Fibroblast of peridontal ligament (primary cell): ENCODE data around the gene PIK3AP1.

Source experiments
- DNase-seq: peaks from one replicate; pipeline ENCODE4 v3.0.0-alpha.2; 2010; ENCODE audit errors: extremely low read depth

PIK3AP1 gene

DNA sequence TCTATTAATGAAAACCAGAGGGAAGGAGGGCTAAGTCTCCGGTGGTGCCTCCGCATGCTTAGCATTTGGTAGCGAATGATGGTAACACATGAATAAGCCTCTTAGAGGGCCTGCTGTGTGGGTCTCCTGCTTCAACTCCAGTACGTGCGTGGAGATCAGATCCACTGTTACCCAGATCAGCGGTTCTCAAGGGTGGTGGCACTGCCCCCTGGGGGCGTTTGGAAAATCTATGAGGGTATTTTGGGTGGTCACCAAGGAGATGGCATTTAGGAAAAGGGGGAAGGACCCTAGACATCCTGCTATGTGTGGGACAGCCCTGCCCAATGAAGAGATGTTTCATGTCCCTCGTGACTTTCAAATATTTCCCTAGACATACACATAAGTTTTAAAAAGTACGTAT lies 76.4 kb downstream of the PIK3AP1 start:
- DNase-seq = no peak

DNA sequence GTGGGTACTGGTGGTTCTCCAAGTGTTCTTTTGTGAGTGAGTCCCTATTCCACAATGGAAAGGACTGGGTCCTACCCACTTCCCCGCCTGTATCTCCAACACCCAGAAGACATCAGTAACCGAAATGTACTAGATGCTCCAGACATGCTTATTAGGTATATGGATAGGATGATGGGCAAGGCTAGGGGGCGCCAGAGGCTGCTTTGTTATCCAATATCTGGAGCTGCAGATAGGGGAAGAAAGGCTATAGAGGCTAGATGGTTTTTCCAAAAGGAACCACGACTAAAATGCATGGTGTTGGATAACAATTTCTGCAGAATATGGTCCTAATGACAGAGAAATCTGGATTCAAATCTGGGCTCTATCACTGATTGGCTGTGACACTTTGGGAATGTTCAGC lies 77.3 kb downstream of the PIK3AP1 start:
- DNase-seq = no peak

DNA sequence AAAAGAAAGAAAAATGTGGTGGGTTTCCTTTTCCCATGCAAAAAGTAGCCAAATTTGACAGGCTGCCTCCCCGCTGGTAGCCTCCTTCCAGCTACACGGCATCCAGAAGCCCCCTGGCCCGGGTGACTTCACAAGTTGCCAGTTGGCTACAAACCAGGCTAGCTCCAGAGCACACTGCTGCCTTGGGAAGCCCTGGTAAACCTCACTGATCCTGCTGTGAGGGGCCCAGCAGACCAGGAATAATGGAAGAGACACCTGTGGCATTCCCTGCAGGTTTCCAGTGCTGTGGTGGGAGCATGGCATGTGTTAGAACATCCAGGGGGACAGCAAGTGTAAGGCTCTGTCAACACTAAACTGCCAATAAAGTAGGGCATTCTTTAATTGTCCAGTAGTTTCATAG lies 77.8 kb downstream of the PIK3AP1 start:
- no peak for DNase-seq

DNA sequence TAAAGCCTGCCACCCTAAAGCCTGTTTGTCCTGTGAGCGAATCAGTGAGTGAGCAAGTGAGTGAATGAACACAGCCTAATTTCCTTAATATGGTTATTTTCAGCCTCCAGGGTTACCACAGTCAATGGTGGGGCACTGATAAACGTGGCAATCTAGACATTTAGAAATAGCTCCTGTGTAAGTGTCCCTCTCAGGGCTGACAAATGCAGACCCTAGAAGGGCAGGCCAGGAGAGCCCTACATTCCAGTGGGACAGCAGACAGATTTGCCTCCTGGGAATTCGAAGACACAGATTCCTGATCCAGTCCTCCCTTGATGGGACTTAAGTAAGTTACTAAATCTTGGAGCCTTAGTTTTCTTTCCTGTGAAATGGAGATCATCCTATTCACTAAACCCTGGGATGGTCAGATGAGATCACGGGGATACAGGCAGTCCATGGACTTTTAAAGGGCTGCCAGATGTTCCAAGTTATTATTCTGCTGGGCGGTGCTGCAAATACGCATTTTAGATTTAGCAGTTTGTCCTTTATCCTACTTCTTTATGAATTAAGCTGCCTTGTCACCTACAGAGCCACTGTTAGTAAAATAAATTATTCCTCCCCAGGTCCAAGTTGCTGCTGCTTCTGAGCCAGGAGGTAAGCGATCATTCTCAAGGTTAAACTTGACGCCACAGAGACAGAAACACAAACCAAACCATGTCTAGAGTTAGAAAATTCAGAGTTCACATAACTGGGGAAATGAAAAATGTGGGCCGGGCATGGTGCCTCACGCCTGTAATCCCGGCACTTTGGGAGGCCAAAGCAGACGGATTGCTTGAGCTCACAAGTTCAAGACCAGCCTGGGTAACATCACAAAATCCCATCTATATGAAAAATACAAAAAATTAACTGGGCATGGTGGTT lies 78.7 kb downstream of the PIK3AP1 start:
- no peak for DNase-seq

DNA sequence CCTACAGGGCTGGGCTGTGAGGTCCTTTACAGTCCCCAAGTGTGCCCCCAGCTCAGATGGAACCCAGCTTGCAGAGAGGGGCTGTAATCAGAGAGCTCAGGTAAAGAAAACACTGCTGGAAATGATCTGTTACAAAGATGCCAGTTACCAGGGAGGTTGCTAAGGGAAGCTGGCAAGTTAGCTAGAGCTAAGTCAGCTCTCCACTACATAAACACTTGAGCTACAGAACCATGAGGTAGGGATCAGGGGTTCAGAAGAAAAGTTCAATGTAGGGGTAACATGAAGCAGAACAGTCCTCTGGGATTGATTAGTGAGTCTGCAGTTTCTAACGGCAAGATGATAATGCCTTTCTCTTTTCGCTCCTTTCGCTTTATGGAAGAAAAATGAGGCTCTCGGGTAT lies 80.4 kb downstream of the PIK3AP1 start:
- DNase-seq = no peak

DNA sequence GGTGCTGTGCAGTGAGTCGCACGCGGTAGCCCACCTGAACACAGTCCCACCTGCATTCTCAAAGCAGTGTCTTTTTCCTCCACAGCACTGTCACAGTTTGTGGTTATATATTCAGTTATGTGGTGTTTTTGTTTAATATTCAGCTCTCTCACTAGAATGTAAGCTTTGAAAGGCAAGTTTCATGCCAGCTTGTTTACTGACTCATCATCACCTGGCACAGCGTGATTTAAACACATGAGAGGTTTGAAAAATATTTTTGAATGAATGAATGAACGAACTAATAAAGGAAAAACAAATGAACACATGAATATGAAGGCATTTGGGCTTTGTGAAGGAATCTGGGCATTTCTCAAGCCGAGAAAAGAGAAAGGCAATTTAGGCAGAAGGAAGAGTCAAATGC lies 81.6 kb downstream of the PIK3AP1 start:
- DNase-seq = no peak

DNA sequence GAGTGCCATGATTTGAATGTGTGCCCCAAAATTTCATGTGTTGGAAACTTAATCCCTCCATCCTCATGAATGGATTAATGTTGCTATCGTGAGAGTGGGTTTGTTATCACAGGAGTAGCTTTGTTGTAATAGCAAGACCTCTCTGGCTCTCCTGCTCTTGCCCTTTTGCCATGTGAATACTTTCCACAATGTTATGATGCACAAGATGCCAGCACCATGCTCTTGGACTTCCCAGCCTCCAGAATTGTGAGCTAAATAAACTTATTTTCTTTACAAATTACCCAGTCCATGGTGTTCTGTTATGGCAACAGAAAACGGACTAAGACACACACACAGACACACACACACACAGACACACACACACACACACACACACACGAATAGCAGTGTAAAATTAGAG lies 82.2 kb downstream of the PIK3AP1 start:
- DNase-seq = no peak

DNA sequence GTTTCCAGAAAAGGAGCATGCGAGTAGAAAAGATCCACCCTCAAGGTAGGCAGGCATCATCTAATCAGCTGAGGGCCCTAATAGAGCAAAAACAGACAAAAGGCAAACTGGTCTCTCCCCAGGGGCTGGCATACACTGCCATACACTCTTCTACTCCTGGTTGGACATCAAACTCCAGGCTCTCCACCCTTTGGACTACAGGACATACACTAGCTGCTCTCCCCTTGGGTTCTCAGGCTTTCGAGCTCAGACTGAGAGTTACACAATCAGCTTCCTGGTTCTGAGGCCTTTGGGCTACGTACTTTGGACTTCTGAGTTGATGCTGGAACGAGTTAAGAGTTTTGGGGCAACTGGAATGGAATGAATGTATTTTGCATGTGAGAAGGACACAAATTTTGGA lies 82.6 kb downstream of the PIK3AP1 start:
- no peak for DNase-seq

DNA sequence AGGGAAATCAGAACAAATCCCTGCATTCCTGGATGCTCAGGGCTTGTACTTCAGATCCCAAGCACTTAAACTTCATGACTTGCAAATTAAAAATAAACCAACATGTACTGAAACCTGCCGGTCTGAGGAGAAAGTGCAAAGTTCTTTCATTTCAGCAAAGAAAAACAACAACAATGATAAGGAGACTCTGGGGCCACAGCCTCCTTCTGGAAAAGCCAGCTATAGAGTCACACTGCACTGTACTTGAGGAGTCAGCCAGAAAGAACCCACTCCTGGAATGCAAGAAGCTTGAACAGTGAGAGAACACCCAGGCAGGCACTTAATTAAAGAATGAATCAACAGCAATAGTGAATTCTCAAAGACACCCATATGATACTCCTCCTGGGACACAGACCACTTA lies 83.8 kb downstream of the PIK3AP1 start:
- no peak for DNase-seq

DNA sequence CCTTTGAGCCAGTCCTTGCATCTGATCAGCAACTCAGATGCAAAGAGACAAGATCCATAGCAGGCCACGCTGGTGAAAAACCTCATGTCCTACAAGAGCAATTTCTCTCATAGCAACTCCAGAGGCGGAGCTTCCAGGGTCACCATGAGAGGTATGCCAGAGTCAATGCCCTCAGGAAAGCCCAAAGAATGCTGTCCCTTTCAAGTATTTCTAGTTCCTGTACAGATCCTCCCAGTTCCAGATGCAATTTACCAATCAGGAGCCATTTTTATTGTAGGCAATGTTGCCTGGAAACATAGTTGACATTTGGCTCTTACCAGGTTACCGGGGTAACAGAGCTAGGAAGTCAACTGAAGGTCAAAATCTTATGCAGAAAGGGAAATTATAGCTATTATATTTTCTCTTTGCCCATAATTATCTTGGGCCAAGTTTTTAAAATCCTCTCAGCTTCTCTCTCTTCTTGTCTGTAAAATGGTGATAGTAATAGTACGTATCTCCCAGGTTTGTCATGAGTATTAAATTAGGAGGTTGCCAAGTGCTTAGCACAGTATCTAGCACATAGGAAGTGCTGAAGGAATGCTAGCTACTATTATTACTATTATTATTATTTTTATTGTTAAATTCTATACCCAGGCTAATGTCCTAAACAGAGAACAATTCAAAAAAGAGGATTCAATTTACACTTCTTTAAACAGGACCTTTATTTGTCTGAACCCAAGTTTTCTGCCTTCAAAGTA lies 87.2 kb downstream of the PIK3AP1 start:
- DNase-seq = no peak

DNA sequence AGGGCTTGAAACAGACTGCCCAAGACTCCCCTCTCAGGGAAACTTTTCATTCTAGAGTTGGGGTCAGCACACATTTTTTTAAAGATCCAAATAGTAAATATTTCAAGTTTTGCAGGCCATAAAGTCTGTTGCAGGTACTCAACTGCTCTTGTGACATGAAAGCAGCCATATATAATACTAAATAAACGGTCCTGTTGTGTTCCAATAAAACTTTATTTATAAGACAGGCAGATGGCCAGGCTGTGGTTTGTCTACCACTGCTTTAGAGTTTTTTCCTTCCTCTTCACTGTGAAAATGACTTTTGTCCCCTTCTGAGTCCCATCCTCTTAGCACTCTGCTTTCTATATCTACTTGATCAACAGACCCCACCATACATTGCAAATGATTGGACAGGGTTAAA lies 93.0 kb downstream of the PIK3AP1 start:
- DNase-seq = no peak

DNA sequence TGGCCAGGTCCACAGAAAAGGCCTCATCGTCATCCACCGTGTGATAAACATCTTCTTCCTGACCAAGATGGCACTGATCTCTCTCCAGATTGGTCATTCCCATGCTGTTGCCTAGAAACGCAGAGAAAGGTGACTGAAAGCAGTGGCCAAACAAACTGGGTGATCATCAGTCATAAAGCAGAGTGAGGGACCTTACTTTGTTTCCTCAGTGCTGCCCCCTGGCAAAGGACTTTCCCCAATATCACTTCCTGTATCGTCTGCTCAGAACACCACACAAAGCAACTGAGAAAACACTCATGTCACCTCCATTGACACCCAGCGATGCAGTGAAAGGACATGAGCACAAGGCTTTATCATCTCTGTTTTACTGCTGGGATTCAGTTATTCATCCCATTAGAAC lies 93.5 kb downstream of the PIK3AP1 start:
- no peak for DNase-seq

DNA sequence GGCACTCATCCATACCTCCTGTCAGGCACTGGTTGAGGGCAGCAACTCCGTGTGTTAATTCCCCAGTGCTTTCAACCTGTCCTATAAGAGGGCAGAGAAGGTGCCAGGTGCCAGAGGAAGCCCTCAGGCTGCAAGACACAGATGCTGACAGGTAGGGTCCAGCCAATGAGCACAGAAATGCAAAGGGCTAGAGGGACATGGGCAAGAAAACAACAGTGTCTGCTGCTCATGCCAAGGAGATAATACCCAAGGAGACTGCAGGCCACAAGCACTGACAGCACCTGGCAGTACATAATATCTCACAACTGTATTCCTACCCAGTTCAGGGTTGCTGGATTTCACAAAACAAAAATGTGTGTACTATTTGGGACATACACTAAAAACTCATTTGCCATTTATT lies 95.1 kb downstream of the PIK3AP1 start:
- DNase-seq = no peak

DNA sequence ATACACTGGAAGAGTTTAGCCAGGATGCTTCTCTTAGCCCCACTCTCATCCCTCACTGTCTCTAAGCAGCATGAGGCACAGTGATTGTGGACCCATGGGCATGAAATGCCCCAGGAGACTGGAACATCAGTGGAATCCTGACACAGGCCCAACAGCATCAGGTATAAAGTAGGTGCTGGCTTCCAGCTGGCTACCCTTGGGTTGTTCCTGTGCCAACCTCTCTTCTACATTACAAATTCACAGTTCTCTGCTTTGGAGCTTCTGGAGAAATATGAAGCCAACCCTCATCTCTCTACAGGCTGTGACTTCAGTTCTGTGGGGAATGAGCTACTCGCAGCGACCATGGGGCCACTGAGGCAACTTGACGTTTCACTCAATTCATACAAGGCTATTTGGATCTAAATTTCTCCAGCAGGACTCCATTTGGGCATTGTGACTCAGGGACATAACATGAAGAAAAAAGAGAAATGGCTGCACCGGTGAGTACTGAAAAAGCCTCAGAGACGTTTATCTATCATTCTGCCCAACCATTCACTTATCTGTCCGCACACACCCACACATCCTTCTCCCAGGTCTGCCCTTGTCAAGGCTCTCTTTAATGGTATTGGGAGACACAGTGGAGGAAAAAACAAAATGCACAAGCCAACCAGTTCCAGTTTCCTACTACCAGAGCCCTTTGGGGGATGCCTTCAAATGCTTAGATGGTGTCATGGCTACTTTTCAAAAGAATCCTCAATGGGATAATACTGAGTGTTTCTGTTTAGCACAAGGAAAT lies 98.1 kb downstream of the PIK3AP1 start:
- DNase-seq = no peak

DNA sequence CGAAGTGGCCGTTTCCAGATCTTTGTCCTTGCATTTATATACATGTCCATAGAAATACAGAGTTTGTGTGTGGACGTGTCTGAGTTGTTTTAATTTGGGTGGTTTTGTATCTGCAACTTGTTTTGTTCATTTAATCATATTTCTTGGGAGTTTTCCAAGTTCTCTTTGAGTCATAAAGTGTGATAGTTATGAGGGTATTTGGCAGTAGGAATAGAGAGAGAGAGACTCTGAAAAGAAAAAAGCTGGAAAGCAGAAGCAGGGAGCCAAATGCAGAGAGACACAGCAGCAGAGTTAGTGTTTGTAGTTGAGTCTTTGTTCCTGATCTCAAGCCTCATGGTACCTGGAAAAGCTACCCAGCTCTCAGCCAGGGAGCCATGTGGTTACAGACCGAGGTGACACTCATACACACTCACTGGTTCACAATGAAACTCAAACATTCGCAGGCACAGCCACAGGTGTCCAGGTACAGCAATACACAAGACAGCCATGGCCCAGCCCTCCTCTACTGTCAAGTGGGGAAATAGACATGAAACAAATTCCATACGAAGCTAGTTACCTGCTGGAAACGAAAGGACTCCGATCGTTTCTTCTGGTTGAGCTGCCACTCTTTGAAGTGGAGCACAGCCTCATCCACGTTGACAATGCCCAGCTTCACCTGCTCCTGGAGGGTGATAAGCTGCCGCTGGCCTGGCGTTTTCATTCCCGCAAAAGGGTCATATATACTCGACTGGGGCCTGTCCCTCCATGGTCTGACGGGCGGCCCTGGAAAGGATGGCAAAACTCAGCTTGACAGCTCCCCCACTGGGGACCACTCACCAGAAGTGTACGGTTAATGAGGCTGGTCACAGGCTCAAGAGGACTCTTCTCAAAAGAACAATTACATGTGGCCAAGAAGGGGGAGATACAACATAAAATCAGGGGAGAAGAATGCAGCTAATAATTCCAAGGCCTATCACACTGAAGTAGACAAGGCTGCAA lies 100.2 kb downstream of the PIK3AP1 start:
- peak; percentile 4 for DNase-seq

DNA sequence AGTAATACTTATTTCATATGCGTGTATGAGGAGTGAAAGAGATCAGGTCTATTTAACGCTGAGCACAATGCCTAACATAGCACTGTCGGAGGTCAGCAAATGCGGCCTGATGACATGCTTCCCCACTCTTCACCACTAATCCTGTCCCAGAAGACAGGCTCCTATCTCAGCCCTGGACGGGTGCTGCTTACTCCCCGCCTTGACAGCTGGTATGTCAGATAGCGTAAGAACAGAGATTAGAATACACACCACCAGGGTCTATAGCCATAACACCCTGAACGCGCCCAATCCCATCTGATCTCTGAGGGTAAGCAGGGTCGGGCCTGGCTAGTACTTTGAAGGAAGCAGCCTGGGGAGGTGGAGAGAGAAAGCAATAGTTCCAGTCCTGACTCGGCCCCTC lies 101.2 kb downstream of the PIK3AP1 start:
- no peak for DNase-seq

DNA sequence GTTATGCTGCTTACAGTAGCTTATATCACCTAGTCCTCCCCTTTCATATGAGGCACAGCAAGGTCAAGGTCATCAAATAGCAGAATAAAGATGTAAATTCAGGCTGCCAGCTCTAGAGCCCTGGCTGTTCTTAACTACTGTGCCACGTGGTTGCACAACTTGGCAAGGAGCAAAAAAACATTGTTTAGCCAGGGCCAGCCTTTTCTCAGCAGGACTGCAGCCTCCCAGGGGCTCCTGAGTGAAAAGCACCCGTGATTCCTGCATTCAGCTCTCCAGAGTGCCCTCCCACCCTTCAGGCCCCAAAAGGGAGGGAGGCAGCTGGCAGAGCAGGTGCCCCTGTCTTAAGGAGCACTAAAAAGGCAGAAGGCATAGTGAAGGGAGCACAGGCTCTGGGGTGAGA lies 101.7 kb downstream of the PIK3AP1 start:
- peak; percentile 16 for DNase-seq

DNA sequence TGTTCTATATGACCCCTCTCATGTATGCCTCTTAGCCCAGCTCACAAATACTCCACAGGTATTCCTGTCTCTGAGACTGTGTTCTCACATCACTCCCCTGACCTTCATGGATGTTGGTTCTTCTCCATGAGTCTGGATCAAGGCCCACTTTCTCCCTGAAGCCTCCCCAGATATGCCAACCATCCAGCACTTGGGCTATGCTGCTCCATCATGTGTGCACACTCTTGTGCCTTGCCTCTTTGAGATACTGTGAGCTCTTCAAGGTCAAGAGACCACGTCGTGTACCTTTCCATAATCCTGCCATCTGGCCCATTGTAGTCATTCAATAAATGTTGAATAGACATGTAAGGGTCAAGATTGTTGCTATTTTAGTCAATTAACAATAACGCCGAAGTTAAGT lies 103.4 kb downstream of the PIK3AP1 start:
- DNase-seq = no peak

DNA sequence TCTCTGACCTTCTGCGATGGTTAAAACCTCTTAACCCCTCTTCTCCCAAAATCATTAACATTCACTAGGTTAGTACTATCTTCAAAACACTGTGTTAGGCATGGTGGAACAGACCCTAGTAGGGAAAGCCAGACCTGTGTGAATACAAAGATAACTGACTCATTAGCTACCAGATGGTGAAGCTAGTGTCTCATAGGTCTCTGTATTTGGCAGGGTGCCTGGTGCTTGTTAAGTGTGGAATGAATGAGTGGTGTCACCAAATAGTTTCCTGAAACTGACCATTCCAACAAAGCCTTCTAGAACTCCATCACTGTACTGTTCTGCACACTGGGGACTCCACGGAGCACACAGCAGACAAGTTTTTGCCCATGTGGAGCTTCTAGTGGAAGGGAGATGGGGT lies 105.8 kb downstream of the PIK3AP1 start:
- DNase-seq = peak; percentile 71

DNA sequence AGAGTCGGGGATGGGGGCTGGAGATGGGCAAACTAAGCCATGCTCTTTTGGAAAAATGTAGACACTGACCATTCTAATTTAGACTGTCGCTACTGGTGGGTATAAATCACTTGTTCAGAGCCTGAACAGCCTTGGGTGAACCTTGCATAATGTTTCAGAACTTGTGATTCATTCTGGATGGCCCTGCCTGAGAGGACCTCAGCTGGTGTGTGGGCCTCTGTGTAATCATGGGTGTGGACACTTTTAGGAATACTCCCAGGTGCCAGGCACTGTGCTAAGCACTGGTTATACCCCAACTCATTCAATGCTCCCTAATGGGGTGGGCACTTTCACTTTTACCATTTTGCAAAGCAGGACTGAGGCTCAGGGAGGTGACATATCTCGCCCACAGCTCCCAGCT lies 106.7 kb downstream of the PIK3AP1 start:
- no peak for DNase-seq
